Neuronal stem cell (in vitro differentiated cells): Measurements from ENCODE around the gene LEMD2.
A peak's percentile ranks its signal among the peaks of the same experiment; 100 is the strongest.

ENCODE experiments used
- DNase-seq: peaks from one replicate; pipeline ENCODE4 v3.0.0-alpha.2; 2013; ENCODE audit warnings: low spot score
- H2AFZ ChIP-seq: one replicate; pipeline ENCODE4 v1.6.1; 2013; ENCODE audit warnings: mild to moderate bottlenecking, low read length, inconsistent platforms
- H2AK5ac ChIP-seq: 2 replicates; pipeline ENCODE4 v1.6.1; 2013; ENCODE audit warnings: low read depth, mild to moderate bottlenecking, inconsistent platforms, low read length, moderate library complexity, mixed read lengths
- H2BK120ac ChIP-seq: 2 replicates; pipeline ENCODE4 v1.6.1; 2013; ENCODE audit warnings: low read depth, mild to moderate bottlenecking, inconsistent platforms, low read length, moderate library complexity, mixed read lengths
- H2BK12ac ChIP-seq: one replicate; pipeline ENCODE4 v1.6.1; 2013; ENCODE audit warnings: low read length, inconsistent platforms
- H2BK15ac ChIP-seq: 2 replicates; pipeline ENCODE4 v1.6.1; 2013; ENCODE audit warnings: mild to moderate bottlenecking, low read length, inconsistent platforms, mixed read lengths
- H2BK5ac ChIP-seq: one replicate; pipeline ENCODE4 v1.6.1; 2013; ENCODE audit warnings: inconsistent platforms, mild to moderate bottlenecking, low read length, moderate library complexity
- H3K14ac ChIP-seq: one replicate; pipeline ENCODE4 v1.6.1; 2013; ENCODE audit warnings: low read length, inconsistent platforms
- H3K18ac ChIP-seq: 2 replicates; pipeline ENCODE4 v1.6.1; 2013; ENCODE audit warnings: low read length, inconsistent platforms
- H3K23ac ChIP-seq: 2 replicates; pipeline ENCODE4 v1.6.1; 2013; ENCODE audit warnings: low read depth, mild to moderate bottlenecking, mixed read lengths, low read length, inconsistent platforms; ENCODE audit not compliant: poor library complexity
- H3K27ac ChIP-seq: replicated peaks from 3 replicates; pipeline ENCODE4 v1.5.1; 2013; ENCODE audit warnings: low read length, inconsistent platforms
- H3K27me3 ChIP-seq, 3 experiments: 2 replicates each; pipeline ENCODE4 v1.6.1; 2013; ENCODE audit warnings: low read length in 3 of 3, mild to moderate bottlenecking in 2 of 3, inconsistent platforms in 1 of 3, low read depth in 1 of 3, mixed read lengths in 1 of 3, moderate library complexity in 1 of 3; ENCODE audit not compliant: control insufficient read depth in 3 of 3, insufficient read depth in 3 of 3
- H3K36me3 ChIP-seq, 2 donors: replicated peaks in 1 of 2; 2 replicates each; pipeline ENCODE4 v1.6.1; 2013; ENCODE audit warnings: low read length in 2 of 2; ENCODE audit not compliant: control insufficient read depth in 2 of 2, insufficient read depth in 2 of 2
- H3K4ac ChIP-seq: 2 replicates; pipeline ENCODE4 v1.6.1; 2013; ENCODE audit warnings: inconsistent platforms, mild to moderate bottlenecking, low read length, moderate library complexity
- H3K4me1 ChIP-seq, 2 donors: 1 replicate in 1 of 2; 2 replicates in 1 of 2; pipeline ENCODE4 v1.6.1; 2013; ENCODE audit warnings: low read length in 2 of 2, low read depth in 1 of 2; ENCODE audit not compliant: control insufficient read depth in 2 of 2, insufficient read depth in 1 of 2
- H3K4me2 ChIP-seq: one replicate; pipeline ENCODE4 v1.6.1; 2013; ENCODE audit warnings: mild to moderate bottlenecking, low read length, inconsistent platforms; ENCODE audit not compliant: insufficient read depth, poor library complexity, severe bottlenecking
- H3K4me3 ChIP-seq, 2 donors: 2 replicates each; pipeline ENCODE4 v1.5.1; 2013; ENCODE audit warnings: low read length in 2 of 2, mild to moderate bottlenecking in 2 of 2, inconsistent platforms in 1 of 2, moderate library complexity in 1 of 2
- H3K79me1 ChIP-seq: one replicate; pipeline ENCODE4 v1.6.1; 2013; ENCODE audit warnings: low read depth, mild to moderate bottlenecking, inconsistent platforms, low read length, moderate library complexity
- H3K9ac ChIP-seq: one replicate; pipeline ENCODE4 v1.6.1; 2013; ENCODE audit warnings: mild to moderate bottlenecking, low read depth, low read length, inconsistent platforms; ENCODE audit not compliant: poor library complexity
- H3K9me3 ChIP-seq, 2 donors: replicated peaks in 1 of 2; 2 replicates each; pipeline versions ENCODE3 to v1.6.1; 2013; ENCODE audit warnings: low read length in 2 of 2, mild to moderate bottlenecking in 2 of 2, inconsistent platforms in 1 of 2, low read depth in 1 of 2, mixed read lengths in 1 of 2, moderate library complexity in 1 of 2; ENCODE audit not compliant: control insufficient read depth in 2 of 2, insufficient read depth in 1 of 2
- H4K8ac ChIP-seq: one replicate; pipeline ENCODE4 v1.6.1; 2013; ENCODE audit warnings: low read depth, mild to moderate bottlenecking, inconsistent platforms, low read length, moderate library complexity
- H4K91ac ChIP-seq: one replicate; pipeline ENCODE4 v1.6.1; 2013; ENCODE audit warnings: low read length, low read depth, mild to moderate bottlenecking, inconsistent platforms; ENCODE audit not compliant: poor library complexity
- WGBS, 2 donors: extraction: QIAGEN DNeasy Blood & Tissue Kit; methylation state at CpG; one replicate each; pipeline ENCODE4 v1.1.7; 2013; ENCODE audit warnings: missing lambda C conversion rate in 2 of 2, mixed read lengths in 1 of 2; ENCODE audit not compliant: insufficient read length in 2 of 2, insufficient replicate concordance in 1 of 2; ENCODE audit errors: extremely low coverage in 2 of 2; 5-methylcytosine and 5-hydroxymethylcytosine counted together

Gene LEMD2

GRCh38 chr6:33813990-33814985 is 25.4 kb upstream of the LEMD2 start:
- H3K27me3 ChIP-seq, result peaks cover 0 to 8% (median 0%) of the 10 kb centered on the region in 3 experiments

GRCh38 chr6:33813246-33813904 is 24.4 kb upstream of the LEMD2 start:
- no peak overlapping the region for H2BK15ac ChIP-seq
- H2BK5ac ChIP-seq, result no peak overlapping the region
- no peaks in the 10 kb centered on the region for H3K9me3 ChIP-seq
- DNase-seq, result no peak
- H3K4me2 ChIP-seq, result no peak overlapping the region
- no peak overlapping the region for H4K91ac ChIP-seq
- no CpG with 5 or more reads among the region's 16 CpGs for WGBS, 2 donors
- no peak overlapping the region for H3K14ac ChIP-seq
- H2BK12ac ChIP-seq, result no peak overlapping the region
- H3K36me3 ChIP-seq, result no peaks in the 10 kb centered on the region
- no peaks in the 10 kb centered on the region for H3K79me1 ChIP-seq
- no peak overlapping the region for H3K27ac ChIP-seq
- H3K27me3 ChIP-seq, result peaks cover 0 to 6% (median 0%) of the 10 kb centered on the region in 3 experiments
- H2AFZ ChIP-seq, result no peak overlapping the region
- peak overlapping the region; percentile 67 for H3K23ac ChIP-seq
- no peak overlapping the region for H2BK120ac ChIP-seq
- no peak overlapping the region for H3K4me3 ChIP-seq
- H2AK5ac ChIP-seq, result no peak overlapping the region
- H4K8ac ChIP-seq, result no peak overlapping the region
- no peak overlapping the region for H3K18ac ChIP-seq
- no peak overlapping the region for H3K4ac ChIP-seq
- H3K9ac ChIP-seq, result no peak overlapping the region
- peaks cover 19 to 24% of the 10 kb centered on the region in 2 donors for H3K4me1 ChIP-seq

More at GRCh38 chr6:33813990-33814985, 25.4 kb upstream of the LEMD2 start:
- H3K14ac ChIP-seq, result no peak overlapping the region
- H3K4me1 ChIP-seq, result peaks cover 11 to 18% of the 10 kb centered on the region in 2 donors
- H2AFZ ChIP-seq, result no peak overlapping the region
- no peaks in the 10 kb centered on the region for H3K79me1 ChIP-seq
- no peak overlapping the region for H4K8ac ChIP-seq
- H3K4me2 ChIP-seq, result no peak overlapping the region
- H2BK120ac ChIP-seq, result no peak overlapping the region
- H3K27ac ChIP-seq, result no peak overlapping the region
- no peak overlapping the region for H2BK5ac ChIP-seq
- no peak for DNase-seq
- H3K4me3 ChIP-seq, result no peak overlapping the region
- no peak overlapping the region for H2BK15ac ChIP-seq
- no peak overlapping the region for H3K9ac ChIP-seq
- H3K4ac ChIP-seq, result no peak overlapping the region
- no peaks in the 10 kb centered on the region for H3K36me3 ChIP-seq
- H3K23ac ChIP-seq, result no peak overlapping the region
- no peak overlapping the region for H2BK12ac ChIP-seq
- no CpG with 5 or more reads among the region's 19 CpGs for WGBS, 2 donors
- H3K18ac ChIP-seq, result no peak overlapping the region
- H4K91ac ChIP-seq, result no peak overlapping the region
- no peak overlapping the region for H2AK5ac ChIP-seq
- no peaks in the 10 kb centered on the region for H3K9me3 ChIP-seq

GRCh38 chr6:33812669-33813068 is 23.7 kb upstream of the LEMD2 start:
- no peak overlapping the region for H2BK5ac ChIP-seq
- no peaks in the 10 kb centered on the region for H3K9me3 ChIP-seq
- no peak overlapping the region for H3K4me3 ChIP-seq
- peak; percentile 85 for DNase-seq
- H3K18ac ChIP-seq, result no peak overlapping the region
- H2BK15ac ChIP-seq, result no peak overlapping the region
- H3K27me3 ChIP-seq, result peaks cover 0 to 6% (median 0%) of the 10 kb centered on the region in 3 experiments
- H2BK120ac ChIP-seq, result no peak overlapping the region
- no peak overlapping the region for H2AFZ ChIP-seq
- no peak overlapping the region for H4K91ac ChIP-seq
- no peak overlapping the region for H4K8ac ChIP-seq
- no peak overlapping the region for H2BK12ac ChIP-seq
- no peak overlapping the region for H3K27ac ChIP-seq
- no peak overlapping the region for H3K9ac ChIP-seq
- no CpG with 5 or more reads among the region's 11 CpGs for WGBS, 2 donors
- H3K36me3 ChIP-seq, result no peaks in the 10 kb centered on the region
- H2AK5ac ChIP-seq, result no peak overlapping the region
- peaks cover 20 to 28% of the 10 kb centered on the region in 2 donors for H3K4me1 ChIP-seq
- no peak overlapping the region for H3K23ac ChIP-seq
- no peak overlapping the region for H3K4ac ChIP-seq
- no peak overlapping the region for H3K14ac ChIP-seq
- no peak overlapping the region for H3K4me2 ChIP-seq
- no peaks in the 10 kb centered on the region for H3K79me1 ChIP-seq

GRCh38 chr6:33809594-33809993 is 20.7 kb upstream of the LEMD2 start:
- DNase-seq, result no peak
- Histone ChIP-seq H2AK5ac (no peak overlapping the region), H3K27me3 (no peaks in the 10 kb centered on the region), H4K91ac (peak overlapping the region; percentile 59), H2BK15ac (no peak overlapping the region), H2AFZ (no peak overlapping the region), H4K8ac (no peak overlapping the region), H3K23ac (no peak overlapping the region), H3K18ac (peak overlapping the region; percentile 49), H2BK5ac (no peak overlapping the region), H3K4me2 (no peak overlapping the region), H3K27ac (no peak overlapping the region), H3K36me3 (no peaks in the 10 kb centered on the region), H3K9me3 (no peaks in the 10 kb centered on the region), H3K4ac (no peak overlapping the region), H2BK120ac (no peak overlapping the region), H3K14ac (no peak overlapping the region), H3K9ac (no peak overlapping the region), H3K4me1 (peaks cover 20 to 26% of the 10 kb centered on the region in 2 donors), H3K4me3 (no peak overlapping the region), H3K79me1 (no peaks in the 10 kb centered on the region), H2BK12ac (peak overlapping the region; percentile 77)
- no CpG with 5 or more reads among the region's 2 CpGs for WGBS, 2 donors
